ENCODE measurements around the gene LRRC34. TPM values are rescaled to one million over a fixed set of nuclear protein-coding genes. Genes with fewer than 3 reads are reported as not detected.

The LRRC34 gene
- total and polyA plus RNA-seq, 9 donors, result 2.8 to 5.9 (median 3.7) TPM

DNA sequence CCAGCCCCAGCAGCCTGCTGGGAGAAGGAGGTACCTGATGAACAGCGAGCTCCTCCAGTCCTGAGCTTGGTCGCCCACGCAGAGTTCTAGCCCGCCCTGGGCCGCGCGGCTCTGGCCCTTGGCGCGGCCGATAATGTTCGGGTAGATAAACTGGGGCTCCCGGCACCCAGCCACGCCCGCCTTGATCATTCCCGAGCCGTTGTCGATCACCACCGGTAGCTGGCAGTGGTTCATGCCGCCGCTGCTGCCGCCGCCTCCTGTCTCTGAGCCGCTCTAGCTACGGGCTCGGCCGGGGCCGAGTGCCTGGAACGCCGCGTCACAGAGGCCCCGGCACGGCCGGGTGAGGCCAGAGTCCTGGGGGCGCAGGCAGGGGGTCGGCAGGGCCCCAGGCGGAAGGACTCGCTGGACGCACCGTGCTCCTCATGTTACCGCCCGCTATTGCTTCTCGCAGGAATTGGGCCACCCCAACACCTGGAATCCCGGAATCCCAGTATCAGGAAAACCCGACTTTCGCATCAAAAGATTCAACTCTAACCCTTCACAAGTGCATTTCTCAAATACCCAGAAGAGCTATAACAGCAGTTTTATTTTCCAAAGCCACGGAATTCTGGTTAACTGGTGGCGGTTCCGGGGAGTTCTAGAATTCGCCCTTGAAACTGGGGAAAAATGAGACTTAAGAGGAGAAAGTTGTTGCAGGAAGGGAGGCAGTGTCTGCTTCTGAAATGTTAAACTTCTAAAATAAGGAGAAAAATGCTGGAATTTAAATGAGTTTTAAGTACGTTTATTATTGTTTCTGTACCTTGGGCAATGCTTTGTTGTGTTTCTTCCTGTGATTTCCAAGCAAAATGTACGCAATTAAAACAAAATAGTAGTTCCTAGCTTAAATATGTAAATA lies 43.2 kb downstream of the LRRC34 start, which contains the start of gene ACTRT3:
ACTRT3 (minus strand) TSS at position 275 of the 895 bp plus-strand sequence; CDS start at position 234, 41 bp downstream.
- Histone ChIP-seq H3K9me3 (replicated peaks; ENCODE audit: control insufficient read depth, low read depth, low read length) (no peaks in the 10 kb centered on the region), H3K4me1 (ENCODE audit: control insufficient read depth, insufficient read depth, low read length) (peaks cover 8% of the 10 kb centered on the region), H3K27ac (ENCODE audit: low read length) (peak within 1 kb of the TSS; percentile 91), H3K36me3 (ENCODE audit: control insufficient read depth, insufficient read depth, low read length) (no peaks in the 10 kb centered on the region), H3K27me3 (ENCODE audit: control insufficient read depth, insufficient read depth, low read length) (no peaks in the 10 kb centered on the region), H3K4me3 (ENCODE audit: low read length) (peak within 1 kb of the TSS; percentile 57)
- DNase-seq, result peak; percentile 77
- WGBS (ENCODE audit: insufficient coverage), result under 1% methylated on average over 45 of the region's 51 CpGs

DNA sequence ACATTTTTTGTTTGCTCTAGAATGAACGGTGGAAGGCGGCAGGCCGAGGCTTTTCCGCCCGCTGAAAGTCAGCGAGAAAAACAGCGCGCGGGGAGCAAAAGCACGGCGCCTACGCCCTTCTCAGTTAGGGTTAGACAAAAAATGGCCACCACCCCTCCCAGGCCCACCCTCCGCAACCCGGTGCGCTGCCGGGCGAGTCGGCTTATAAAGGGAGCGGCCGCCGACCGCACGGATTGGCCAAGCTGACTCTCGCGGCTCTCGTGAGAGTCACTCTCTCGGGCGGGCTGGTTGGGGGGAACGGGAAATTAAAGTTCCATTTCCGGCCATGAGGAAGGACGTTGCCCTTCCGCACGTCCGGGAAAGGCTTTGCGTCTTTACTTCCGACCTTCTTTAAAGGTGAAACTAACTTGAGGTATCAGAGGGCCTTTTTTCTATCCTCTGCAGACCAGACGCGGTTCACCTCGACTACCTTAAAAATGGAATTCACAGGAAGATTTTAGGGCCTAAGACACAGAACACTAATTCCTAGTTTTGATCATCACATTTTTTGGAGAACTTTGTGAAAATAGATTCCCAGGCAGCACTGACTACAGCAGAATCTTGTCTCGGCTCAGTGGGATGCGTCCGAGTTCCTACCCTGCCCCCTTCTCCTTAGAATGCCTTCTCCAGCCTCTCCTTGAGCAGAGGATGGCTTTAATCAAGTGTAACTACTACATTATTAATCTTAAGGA lies 47.7 kb downstream of the LRRC34 start, which contains the start of gene TERC:
TERC (minus strand) TSS at position 179 of the 731 bp plus-strand sequence.
- WGBS (ENCODE audit: insufficient coverage), result 1% methylated on average over 20 of the region's 42 CpGs
- peak within 1 kb of the TSS; percentile 93 for H3K4me3 ChIP-seq (ENCODE audit: low read length)
- H3K9me3 ChIP-seq (replicated peaks; ENCODE audit: control insufficient read depth, low read depth, low read length), result peaks cover 2% of the 10 kb centered on the region
- H3K4me1 ChIP-seq (ENCODE audit: control insufficient read depth, insufficient read depth, low read length), result peaks cover 9% of the 10 kb centered on the region
- DNase-seq, result peak; percentile 99
- H3K36me3 ChIP-seq (ENCODE audit: control insufficient read depth, insufficient read depth, low read length), result no peaks in the 10 kb centered on the region
- H3K27me3 ChIP-seq (ENCODE audit: control insufficient read depth, insufficient read depth, low read length), result no peaks in the 10 kb centered on the region
- H3K27ac ChIP-seq (ENCODE audit: low read length), result peak within 1 kb of the TSS; percentile 98

DNA sequence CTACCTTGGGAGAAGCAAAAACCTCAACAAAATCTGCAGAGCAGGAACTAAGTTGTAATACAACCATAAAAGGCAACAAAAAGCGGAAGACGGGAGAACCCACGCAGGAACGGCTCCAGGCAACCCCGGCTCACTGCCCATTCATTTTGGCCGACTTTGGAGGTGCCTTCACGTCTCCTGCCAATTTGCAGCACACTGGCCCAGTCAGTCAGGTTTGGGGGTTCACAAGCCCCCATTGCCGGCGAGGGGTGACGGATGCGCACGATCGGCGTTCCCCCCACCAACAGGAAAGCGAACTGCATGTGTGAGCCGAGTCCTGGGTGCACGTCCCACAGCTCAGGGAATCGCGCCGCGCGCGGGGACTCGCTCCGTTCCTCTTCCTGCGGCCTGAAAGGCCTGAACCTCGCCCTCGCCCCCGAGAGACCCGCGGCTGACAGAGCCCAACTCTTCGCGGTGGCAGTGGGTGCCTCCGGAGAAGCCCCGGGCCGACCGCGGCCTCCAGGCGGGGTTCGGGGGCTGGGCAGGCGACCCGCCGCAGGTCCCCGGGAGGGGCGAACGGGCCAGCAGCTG lies 48.3 kb downstream of the LRRC34 start:
- Histone ChIP-seq H3K27ac (ENCODE audit: low read length) (peak overlapping the region; percentile 98), H3K36me3 (ENCODE audit: control insufficient read depth, insufficient read depth, low read length) (no peaks in the 10 kb centered on the region), H3K9me3 (replicated peaks; ENCODE audit: control insufficient read depth, low read depth, low read length) (peaks cover 2% of the 10 kb centered on the region), H3K4me1 (ENCODE audit: control insufficient read depth, insufficient read depth, low read length) (peaks cover 9% of the 10 kb centered on the region), H3K4me3 (ENCODE audit: low read length) (peak overlapping the region; percentile 93), H3K27me3 (ENCODE audit: control insufficient read depth, insufficient read depth, low read length) (no peaks in the 10 kb centered on the region)
- WGBS (ENCODE audit: insufficient coverage), result 0% methylated on average over 39 of the region's 46 CpGs
- DNase-seq, result peak; percentile 80

DNA sequence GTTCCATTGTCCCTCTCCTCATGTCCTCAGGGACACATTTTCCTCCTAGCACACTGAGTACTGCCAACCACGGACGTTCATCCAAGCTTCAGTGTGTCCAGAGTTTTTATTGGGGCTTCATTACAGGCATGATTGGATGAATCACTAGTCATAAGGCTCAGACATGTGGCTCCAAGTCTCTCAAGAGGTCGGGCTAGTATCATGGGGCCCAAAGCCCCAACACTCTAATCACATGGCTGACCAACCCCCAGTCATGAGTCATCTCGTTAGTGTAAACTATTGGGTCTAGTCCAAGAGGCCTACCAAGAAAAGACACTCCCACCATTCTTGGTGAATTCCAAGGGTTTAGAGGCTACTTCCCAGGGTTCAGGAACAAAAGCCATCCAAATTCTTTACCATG lies 52.2 kb downstream of the LRRC34 start:
- H3K27ac ChIP-seq (ENCODE audit: low read length), result no peak overlapping the region

DNA sequence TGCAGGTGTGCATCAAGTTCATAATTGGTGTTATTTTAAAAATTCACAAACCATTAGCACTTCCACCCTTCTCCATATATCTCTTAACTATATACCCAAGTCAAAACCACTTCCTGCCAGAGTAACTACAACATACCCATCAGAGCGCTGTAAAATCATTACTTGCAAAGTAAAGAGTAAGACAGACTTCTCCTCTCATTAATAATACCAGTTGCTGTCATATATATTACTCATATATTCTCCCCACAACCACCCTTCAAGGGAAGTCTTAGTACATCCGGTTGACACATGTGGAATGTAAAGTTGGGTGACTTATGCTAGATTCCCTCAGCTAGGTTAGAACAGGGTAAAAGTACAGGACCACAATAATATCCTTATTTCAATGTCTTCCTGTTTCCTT lies 53.4 kb downstream of the LRRC34 start:
- DNase-seq, result no peak
- H3K27me3 ChIP-seq (ENCODE audit: control insufficient read depth, insufficient read depth, low read length), result no peaks in the 10 kb centered on the region
- H3K4me1 ChIP-seq (ENCODE audit: control insufficient read depth, insufficient read depth, low read length), result peaks cover 4% of the 10 kb centered on the region
- H3K4me3 ChIP-seq (ENCODE audit: low read length), result no peak overlapping the region
- 67% methylated on average over 1 of the region's 2 CpGs for WGBS (ENCODE audit: insufficient coverage)
- no peaks in the 10 kb centered on the region for H3K36me3 ChIP-seq (ENCODE audit: control insufficient read depth, insufficient read depth, low read length)
- peaks cover 2% of the 10 kb centered on the region for H3K9me3 ChIP-seq (replicated peaks; ENCODE audit: control insufficient read depth, low read depth, low read length)
- H3K27ac ChIP-seq (ENCODE audit: low read length), result no peak overlapping the region

More for the DNA sequence above, 52.2 kb downstream of the LRRC34 start:
- 55% methylated on average over 2 of the region's 4 CpGs for WGBS (ENCODE audit: insufficient coverage)
- Histone ChIP-seq H3K4me3 (ENCODE audit: low read length) (no peak overlapping the region), H3K27me3 (ENCODE audit: control insufficient read depth, insufficient read depth, low read length) (no peaks in the 10 kb centered on the region), H3K4me1 (ENCODE audit: control insufficient read depth, insufficient read depth, low read length) (peaks cover 9% of the 10 kb centered on the region), H3K36me3 (ENCODE audit: control insufficient read depth, insufficient read depth, low read length) (no peaks in the 10 kb centered on the region), H3K9me3 (replicated peaks; ENCODE audit: control insufficient read depth, low read depth, low read length) (peaks cover 2% of the 10 kb centered on the region)
- DNase-seq, result no peak

DNA sequence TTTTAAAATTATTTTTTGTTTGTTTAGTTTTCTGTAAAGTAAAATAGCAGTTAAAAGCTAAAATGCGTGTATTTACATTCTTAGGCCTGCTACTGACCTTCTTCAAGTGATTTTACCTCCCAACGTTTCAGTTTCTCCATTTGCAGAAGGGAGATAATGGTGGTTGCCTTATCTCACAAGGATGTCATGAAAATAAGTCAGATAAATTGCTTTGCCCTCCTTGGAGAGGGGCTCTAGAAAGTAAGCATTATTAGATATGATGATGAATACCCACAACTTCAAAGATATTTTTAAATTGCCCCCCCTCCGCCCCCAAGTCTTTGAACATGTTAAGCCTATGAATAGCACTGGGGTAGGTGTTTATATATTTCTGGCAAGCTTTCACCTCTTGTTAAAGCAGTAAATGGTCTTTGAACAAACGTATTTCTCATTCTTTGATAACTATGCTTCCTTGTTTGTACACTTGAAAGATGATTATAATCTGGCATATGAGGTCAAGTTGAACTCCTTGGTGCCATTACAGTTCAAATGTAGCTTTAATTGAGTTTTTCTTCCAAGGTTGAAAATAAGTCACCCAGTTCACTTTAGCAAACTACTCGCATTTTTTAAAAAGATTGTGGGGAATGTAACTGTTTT lies 54.2 kb downstream of the LRRC34 start:
- H3K4me3 ChIP-seq (ENCODE audit: low read length), result no peak overlapping the region
- no peaks in the 10 kb centered on the region for H3K27me3 ChIP-seq (ENCODE audit: control insufficient read depth, insufficient read depth, low read length)
- H3K27ac ChIP-seq (ENCODE audit: low read length), result no peak overlapping the region
- 80% methylated on average over 1 of the region's 5 CpGs for WGBS (ENCODE audit: insufficient coverage)
- H3K9me3 ChIP-seq (replicated peaks; ENCODE audit: control insufficient read depth, low read depth, low read length), result peaks cover 2% of the 10 kb centered on the region
- no peaks in the 10 kb centered on the region for H3K36me3 ChIP-seq (ENCODE audit: control insufficient read depth, insufficient read depth, low read length)
- no peak for DNase-seq
- no peaks in the 10 kb centered on the region for H3K4me1 ChIP-seq (ENCODE audit: control insufficient read depth, insufficient read depth, low read length)

DNA sequence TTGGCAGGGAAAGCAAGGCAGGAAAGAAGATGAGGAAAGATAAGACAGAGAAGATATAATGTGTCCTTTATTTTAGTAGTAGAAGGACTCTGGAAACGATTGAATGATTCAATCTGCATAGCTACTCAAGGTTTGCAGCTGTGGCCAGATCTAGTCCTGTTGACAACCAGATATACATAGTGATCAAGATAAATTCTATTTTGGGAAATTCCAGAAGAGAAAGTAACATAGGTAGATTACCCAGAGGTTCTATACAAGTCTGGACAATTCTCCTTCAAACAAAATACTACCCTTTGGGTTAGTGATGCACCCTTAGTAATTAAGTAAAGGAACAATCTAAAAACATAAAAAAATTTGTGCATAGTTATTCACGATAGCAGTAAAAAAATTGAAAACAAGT lies 57.2 kb downstream of the LRRC34 start:
- no peak for DNase-seq
- H3K27me3 ChIP-seq (ENCODE audit: control insufficient read depth, insufficient read depth, low read length), result no peaks in the 10 kb centered on the region
- no peak overlapping the region for H3K4me3 ChIP-seq (ENCODE audit: low read length)
- H3K36me3 ChIP-seq (ENCODE audit: control insufficient read depth, insufficient read depth, low read length), result no peaks in the 10 kb centered on the region
- no peaks in the 10 kb centered on the region for H3K9me3 ChIP-seq (replicated peaks; ENCODE audit: control insufficient read depth, low read depth, low read length)
- no peaks in the 10 kb centered on the region for H3K4me1 ChIP-seq (ENCODE audit: control insufficient read depth, insufficient read depth, low read length)
- no CpG with 5 or more reads among the region's 2 CpGs for WGBS (ENCODE audit: insufficient coverage)
- H3K27ac ChIP-seq (ENCODE audit: low read length), result no peak overlapping the region

DNA sequence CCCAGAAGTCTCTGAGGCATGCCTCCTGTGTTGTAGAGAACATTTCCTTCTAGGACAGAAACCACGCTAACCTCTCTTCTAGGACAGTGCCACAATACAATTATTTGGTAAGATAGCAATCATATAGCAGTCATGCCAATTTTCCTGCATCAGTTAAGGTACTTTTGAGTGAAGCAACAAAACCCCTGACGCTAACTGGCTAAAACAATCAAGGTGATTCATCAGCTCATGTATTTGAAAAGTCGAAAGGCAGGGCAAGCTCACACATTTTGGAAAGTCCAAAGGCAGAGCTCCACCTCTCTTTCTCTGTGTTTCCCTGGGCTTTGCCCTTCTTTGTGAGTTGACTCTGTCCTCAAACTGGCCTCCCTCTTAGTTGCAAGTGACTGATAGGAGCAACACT lies 58.0 kb downstream of the LRRC34 start:
- Histone ChIP-seq H3K27ac (ENCODE audit: low read length) (no peak overlapping the region), H3K36me3 (ENCODE audit: control insufficient read depth, insufficient read depth, low read length) (no peaks in the 10 kb centered on the region)
- 96% methylated on average over 2 of the region's 3 CpGs for WGBS (ENCODE audit: insufficient coverage)

DNA sequence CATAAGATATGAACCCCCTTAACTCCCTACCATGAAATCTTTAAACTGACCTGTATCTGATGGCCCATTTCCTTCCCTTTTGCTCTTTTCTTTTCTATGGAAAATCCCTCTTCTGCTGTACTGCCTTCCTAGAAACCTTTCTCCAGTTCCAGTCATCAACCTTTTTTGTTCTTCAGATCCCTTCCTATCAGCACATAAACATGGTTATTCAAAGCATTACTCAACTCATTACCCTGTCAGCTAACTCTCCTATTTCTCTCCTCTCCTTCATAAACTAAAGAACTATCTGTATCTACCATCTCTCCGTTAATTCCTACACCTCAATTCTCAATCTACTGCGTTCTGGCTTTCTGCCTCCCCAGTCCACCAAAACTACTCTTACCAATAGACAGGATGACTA lies 60.8 kb downstream of the LRRC34 start:
- no peaks in the 10 kb centered on the region for H3K4me1 ChIP-seq (ENCODE audit: control insufficient read depth, insufficient read depth, low read length)
- DNase-seq, result no peak
- H3K27ac ChIP-seq (ENCODE audit: low read length), result no peak overlapping the region
- no peaks in the 10 kb centered on the region for H3K9me3 ChIP-seq (replicated peaks; ENCODE audit: control insufficient read depth, low read depth, low read length)
- no peaks in the 10 kb centered on the region for H3K36me3 ChIP-seq (ENCODE audit: control insufficient read depth, insufficient read depth, low read length)
- 80% methylated on average over 1 of the region's 2 CpGs for WGBS (ENCODE audit: insufficient coverage)
- no peak overlapping the region for H3K4me3 ChIP-seq (ENCODE audit: low read length)
- no peaks in the 10 kb centered on the region for H3K27me3 ChIP-seq (ENCODE audit: control insufficient read depth, insufficient read depth, low read length)

More for the DNA sequence above, 58.0 kb downstream of the LRRC34 start:
- no peak for DNase-seq
- H3K27me3 ChIP-seq (ENCODE audit: control insufficient read depth, insufficient read depth, low read length), result no peaks in the 10 kb centered on the region
- H3K9me3 ChIP-seq (replicated peaks; ENCODE audit: control insufficient read depth, low read depth, low read length), result no peaks in the 10 kb centered on the region
- H3K4me3 ChIP-seq (ENCODE audit: low read length), result no peak overlapping the region
- no peaks in the 10 kb centered on the region for H3K4me1 ChIP-seq (ENCODE audit: control insufficient read depth, insufficient read depth, low read length)

Data from muscle of leg (tissue), 11 donors.